SK-N-SH (cell line): Measurements from ENCODE around the gene SPDYE8.
"Not testable (repeated sequence)": the region's sequence is repeated elsewhere in the genome, so short reads cannot be mapped to it uniquely, and the experiment has no call there.

Experiments
- CTCF ChIP-seq: fragments of 200-600 bp; sonication (generic); IDR thresholded peaks from 2 replicates; pipeline ENCODE4 v1.6.1; 2017; ENCODE audit warnings: antibody characterized with exemption, mild to moderate bottlenecking, moderate library complexity
- GATA2 ChIP-seq: sonication (generic); formaldehyde crosslinking; IDR thresholded peaks from 2 replicates; pipeline ENCODE4 v1.5.0; 2020; ENCODE audit warnings: mild to moderate bottlenecking, missing genetic modification reagents
- MAX ChIP-seq: IDR thresholded peaks from 2 replicates; pipeline ENCODE4 v1.4.0; 2012; ENCODE audit warnings: low read depth
- NFIC ChIP-seq: IDR thresholded peaks from 2 replicates; pipeline ENCODE4 v1.4.0; 2012; ENCODE audit warnings: borderline replicate concordance
- SMC3 ChIP-seq: IDR thresholded peaks from 2 replicates; pipeline ENCODE4 v1.6.1; 2012; ENCODE audit warnings: low read depth, low read length, improper control_type of control experiment
- TF ChIP-seq, protein P1 (sequence below): IDR thresholded peaks from 2 replicates; pipeline ENCODE4 v1.4.0; 2012; ENCODE audit warnings: low read depth, borderline replicate concordance
- TF ChIP-seq, protein P2 (sequence below): IDR thresholded peaks from 2 replicates; pipeline ENCODE4; 2012

GRCh38 chr7:72974781-72975180, 54.8 kb downstream of the SPDYE8 start:
- TF ChIP-seq CTCF; GATA2 (CRISPR knock-in tag); SMC3; NFIC; MAX: not testable (repeated sequence)
- TF ChIP-seq, protein P1, sequence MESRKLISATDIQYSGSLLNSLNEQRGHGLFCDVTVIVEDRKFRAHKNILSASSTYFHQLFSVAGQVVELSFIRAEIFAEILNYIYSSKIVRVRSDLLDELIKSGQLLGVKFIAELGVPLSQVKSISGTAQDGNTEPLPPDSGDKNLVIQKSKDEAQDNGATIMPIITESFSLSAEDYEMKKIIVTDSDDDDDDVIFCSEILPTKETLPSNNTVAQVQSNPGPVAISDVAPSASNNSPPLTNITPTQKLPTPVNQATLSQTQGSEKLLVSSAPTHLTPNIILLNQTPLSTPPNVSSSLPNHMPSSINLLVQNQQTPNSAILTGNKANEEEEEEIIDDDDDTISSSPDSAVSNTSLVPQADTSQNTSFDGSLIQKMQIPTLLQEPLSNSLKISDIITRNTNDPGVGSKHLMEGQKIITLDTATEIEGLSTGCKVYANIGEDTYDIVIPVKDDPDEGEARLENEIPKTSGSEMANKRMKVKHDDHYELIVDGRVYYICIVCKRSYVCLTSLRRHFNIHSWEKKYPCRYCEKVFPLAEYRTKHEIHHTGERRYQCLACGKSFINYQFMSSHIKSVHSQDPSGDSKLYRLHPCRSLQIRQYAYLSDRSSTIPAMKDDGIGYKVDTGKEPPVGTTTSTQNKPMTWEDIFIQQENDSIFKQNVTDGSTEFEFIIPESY, result not testable (repeated sequence)
- TF ChIP-seq, protein P2, sequence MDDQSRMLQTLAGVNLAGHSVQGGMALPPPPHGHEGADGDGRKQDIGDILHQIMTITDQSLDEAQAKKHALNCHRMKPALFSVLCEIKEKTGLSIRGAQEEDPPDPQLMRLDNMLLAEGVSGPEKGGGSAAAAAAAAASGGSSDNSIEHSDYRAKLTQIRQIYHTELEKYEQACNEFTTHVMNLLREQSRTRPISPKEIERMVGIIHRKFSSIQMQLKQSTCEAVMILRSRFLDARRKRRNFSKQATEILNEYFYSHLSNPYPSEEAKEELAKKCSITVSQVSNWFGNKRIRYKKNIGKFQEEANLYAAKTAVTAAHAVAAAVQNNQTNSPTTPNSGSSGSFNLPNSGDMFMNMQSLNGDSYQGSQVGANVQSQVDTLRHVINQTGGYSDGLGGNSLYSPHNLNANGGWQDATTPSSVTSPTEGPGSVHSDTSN, result not testable (repeated sequence)
